Tibial artery (tissue), 4 donors: ENCODE data around the gene SMOC2.

Experiments used
- DNase-seq, 2 donors: peaks; one replicate each; pipeline ENCODE4 v3.0.0-alpha.2; 2019
- H3K27ac ChIP-seq, 2 donors: fragments of 200-600 bp; sonication (generic) in 1 of 2; 1 replicate in 1 of 2; 2 replicates in 1 of 2; pipeline ENCODE4 v1.5.1; 2018 to 2019; ENCODE audit warnings: mild to moderate bottlenecking in 1 of 2
- H3K27me3 ChIP-seq, 2 donors: fragments of 200-600 bp; sonication (generic) in 1 of 2; one replicate each; pipeline versions ENCODE4 v1.5.1 to v1.6.0; 2016 to 2019
- H3K36me3 ChIP-seq, 3 donors: fragments of 200-600 bp; sonication (generic) in 2 of 3; one replicate each; pipeline ENCODE4 v1.5.1; 2016 to 2019; ENCODE audit warnings: mild to moderate bottlenecking in 2 of 3
- H3K4me1 ChIP-seq, 4 donors: fragments of 200-600 bp; sonication (generic) in 2 of 4; 1 replicate in 3 of 4; 2 replicates in 1 of 4; pipeline ENCODE4 v1.5.1; 2016 to 2019
- H3K4me3 ChIP-seq, 2 donors: fragments of 200-600 bp; sonication (generic) in 1 of 2; 1 replicate in 1 of 2; 2 replicates in 1 of 2; pipeline ENCODE4 v1.5.1; 2018 to 2019; ENCODE audit warnings: mild to moderate bottlenecking in 2 of 2
- H3K9me3 ChIP-seq, 3 donors: fragments of 200-600 bp; sonication (generic) in 1 of 3; one replicate each; pipeline ENCODE4 v1.5.1; 2016 to 2019
- CTCF ChIP-seq, 2 experiments: fragments of 200-600 bp in 1 of 2; fragments of 450-650 bp in 1 of 2; IDR thresholded peaks; one replicate each; pipeline ENCODE4 v1.5.1; 2017 to 2019; ENCODE audit warnings: antibody characterized with exemption in 2 of 2, mild to moderate bottlenecking in 1 of 2, moderate library complexity in 1 of 2
- intact Hi-C: fragments of 100-400 bp; cut with DNase I; formaldehyde crosslinking; loops from one replicate; pipeline ENCODE4 v1.15.0; 2023; ENCODE audit warnings: low total_unique reads

The SMOC2 gene

GRCh38 chr6:168412456-168412855 is 28.5 kb upstream of the SMOC2 start:
- Histone ChIP-seq H3K27me3 (no peaks in the 10 kb centered on the region), H3K27ac (no peak overlapping the region), H3K4me3 (no peak overlapping the region), H3K4me1 (peaks cover 0 to 23% (median 14%) of the 10 kb centered on the region in 4 donors), H3K36me3 (no peaks in the 10 kb centered on the region), H3K9me3 (no peaks in the 10 kb centered on the region)
- DNase-seq: peak in 1 of 2 donors; percentile 61
- no peak for TF ChIP-seq CTCF (IDR thresholded peaks at IDR 0.05)
- intact Hi-C loops: no loop called here

GRCh38 chr6:168413018-168413720 is 27.8 kb upstream of the SMOC2 start:
- Histone ChIP-seq H3K9me3 (no peaks in the 10 kb centered on the region), H3K27ac (no peak overlapping the region), H3K4me3 (no peak overlapping the region), H3K36me3 (no peaks in the 10 kb centered on the region), H3K27me3 (no peaks in the 10 kb centered on the region), H3K4me1 (peaks cover 0 to 30% (median 21%) of the 10 kb centered on the region in 4 donors)
- intact Hi-C loops: no loop called here
- no peak for TF ChIP-seq CTCF (IDR thresholded peaks at IDR 0.05)
- no peak for DNase-seq

DNA sequence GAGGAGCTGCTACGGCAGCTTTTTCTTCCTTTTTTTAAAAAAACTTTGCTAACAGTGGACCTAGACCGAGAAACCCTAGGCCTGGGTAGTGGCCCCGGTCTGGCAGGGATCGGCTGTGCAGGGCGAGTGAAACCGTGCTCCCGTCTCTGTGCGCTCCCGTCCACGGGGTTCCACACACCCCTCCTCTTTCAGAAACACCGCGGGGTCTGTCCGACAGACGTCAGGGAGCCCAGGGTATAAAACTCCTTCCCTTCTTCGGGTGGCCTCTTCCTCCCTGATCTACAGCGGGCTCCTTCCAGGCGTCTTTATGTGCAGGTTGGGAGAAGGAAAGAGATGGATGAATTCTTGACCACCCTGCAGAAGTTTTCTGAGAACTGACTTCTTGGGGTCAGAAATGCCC is 27.1 kb upstream of the SMOC2 start:
- Histone ChIP-seq H3K27ac (peak overlapping the region; percentile 27 to 59), H3K4me3 (no peak overlapping the region), H3K4me1 (peaks cover 0 to 37% (median 27%) of the 10 kb centered on the region in 4 donors), H3K27me3 (no peaks in the 10 kb centered on the region), H3K36me3 (no peaks in the 10 kb centered on the region), H3K9me3 (no peaks in the 10 kb centered on the region)
- intact Hi-C loops: no loop called here
- DNase-seq: no peak
- TF ChIP-seq CTCF (IDR thresholded peaks at IDR 0.05): no peak

GRCh38 chr6:168414336-168415097 is 26.5 kb upstream of the SMOC2 start:
- Histone ChIP-seq H3K36me3 (no peaks in the 10 kb centered on the region), H3K27ac (peak overlapping the region; percentile 27 to 59), H3K4me3 (no peak overlapping the region), H3K9me3 (no peaks in the 10 kb centered on the region), H3K27me3 (no peaks in the 10 kb centered on the region), H3K4me1 (peaks cover 0 to 39% (median 29%) of the 10 kb centered on the region in 4 donors)
- no peak for TF ChIP-seq CTCF (IDR thresholded peaks at IDR 0.05)
- DNase-seq: no peak
- intact Hi-C loops: no loop called here

DNA sequence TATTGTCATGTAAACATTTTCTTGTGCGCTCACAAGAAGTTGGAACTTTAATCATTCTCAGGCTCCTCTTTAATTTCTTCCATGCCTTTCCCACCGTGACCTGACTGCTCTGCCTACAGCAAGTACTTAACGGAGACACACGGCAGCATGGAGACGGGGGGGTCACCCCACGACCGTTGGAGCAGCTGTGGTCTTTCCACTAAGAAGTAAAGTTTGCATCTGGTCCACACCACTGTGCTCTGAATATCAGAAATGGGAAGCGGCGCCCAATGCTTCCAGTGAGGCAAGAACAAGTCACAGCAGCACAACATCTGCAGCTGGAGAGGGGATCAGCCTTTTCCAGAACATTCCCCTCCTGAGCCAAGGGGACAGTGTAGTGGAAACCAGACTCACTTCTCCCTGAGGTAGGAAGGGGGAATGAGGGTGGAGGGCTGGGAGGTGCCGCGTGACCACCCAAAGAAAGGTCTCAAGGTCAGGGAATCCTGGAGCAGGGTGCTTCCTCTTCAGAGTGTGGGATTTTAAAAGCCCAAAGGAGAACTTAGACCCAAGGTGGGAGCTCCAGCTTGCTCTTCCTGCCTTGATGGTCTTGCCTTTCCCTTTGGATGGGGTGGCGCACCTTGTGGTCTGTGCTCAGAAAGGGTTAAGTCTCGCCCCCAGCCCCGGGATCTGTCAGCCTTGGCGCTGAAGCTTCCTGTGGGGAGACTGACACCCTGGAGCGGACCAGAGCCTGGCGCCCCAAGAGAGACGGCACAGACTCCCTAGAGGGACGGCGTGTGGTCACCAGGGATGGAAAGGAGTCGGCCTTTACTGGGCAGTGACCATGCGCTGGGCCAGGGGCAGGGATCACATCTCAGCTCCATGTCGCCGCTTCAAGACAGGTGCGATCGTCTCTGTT is 25.6 kb upstream of the SMOC2 start:
- no peak for TF ChIP-seq CTCF (IDR thresholded peaks at IDR 0.05)
- H3K4me3 ChIP-seq: no peak overlapping the region
- H3K27me3 ChIP-seq: no peaks in the 10 kb centered on the region
- H3K4me1 ChIP-seq: peaks cover 0 to 39% (median 29%) of the 10 kb centered on the region in 4 donors
- H3K9me3 ChIP-seq: no peaks in the 10 kb centered on the region
- intact Hi-C loops: no loop called here
- H3K36me3 ChIP-seq: no peaks in the 10 kb centered on the region
- no peak for DNase-seq
- H3K27ac ChIP-seq: peak overlapping the region; percentile 27 to 59
